Peyer's patch (tissue), 4 donors: ENCODE measurements around the gene IQSEC3. TPM values are rescaled to one million over a fixed set of nuclear protein-coding genes. Genes with fewer than 3 reads are reported as not detected.

ENCODE experiments used
- DNase-seq, 3 donors: peaks; one replicate each; pipeline ENCODE4 v3.0.0-alpha.2; 2017 to 2019
- H3K27ac ChIP-seq, 4 donors: fragments of 200-600 bp; sonication (generic); one replicate each; pipeline ENCODE4 v1.5.1; 2016 to 2019
- H3K27me3 ChIP-seq, 2 donors: fragments of 200-600 bp; sonication (generic); one replicate each; pipeline ENCODE4 v1.5.1; 2019
- H3K36me3 ChIP-seq, 3 donors: fragments of 200-600 bp; sonication (generic); one replicate each; pipeline ENCODE4 v1.5.1; 2016 to 2019
- H3K4me1 ChIP-seq, 4 donors: fragments of 200-600 bp; sonication (generic); one replicate each; pipeline ENCODE4 v1.5.1; 2016 to 2019
- H3K4me3 ChIP-seq, 4 donors: fragments of 200-600 bp; sonication (generic); 1 replicate in 3 of 4; 2 replicates in 1 of 4; pipeline ENCODE4 v1.5.1; 2016 to 2019; ENCODE audit warnings: mild to moderate bottlenecking in 1 of 4
- H3K9me3 ChIP-seq, 4 donors: fragments of 200-600 bp; sonication (generic); one replicate each; pipeline ENCODE4 v1.5.1; 2016 to 2019; ENCODE audit warnings: mild to moderate bottlenecking in 1 of 4
- POLR2A ChIP-seq, 2 donors: fragments of 450-650 bp; IDR thresholded peaks; one replicate each; pipeline ENCODE4 v1.5.1; 2017; ENCODE audit warnings: antibody characterized with exemption in 2 of 2, mild to moderate bottlenecking in 2 of 2, moderate library complexity in 2 of 2
- total RNA-seq, 4 donors: library from RNA; depleted of rRNA; stranded (reverse); fragments of >200 nt; gene quantifications; one replicate each; pipeline ENCODE4 v1.1.0, GENCODE V29; 2016
- TF ChIP-seq, protein P1 (sequence below), 6 experiments: fragments of 450-650 bp in 4 of 6; fragments of 200-600 bp in 2 of 6; sonication (generic) in 1 of 6; IDR thresholded peaks; one replicate each; pipeline ENCODE4 v1.5.1; 2017 to 2019; ENCODE audit warnings: antibody characterized with exemption in 6 of 6, mild to moderate bottlenecking in 3 of 6, moderate library complexity in 1 of 6

Gene IQSEC3
- total RNA-seq, 4 donors from 2014 or later, result 0.35 to 3.3 (median 0.58) TPM

GRCh38 chr12:179131-179884 is 112.7 kb downstream of the IQSEC3 start:
- H3K27me3 ChIP-seq, result no peaks in the 10 kb centered on the region
- peak in 1 of 3 donors; percentile 52 for DNase-seq
- no peaks in the 10 kb centered on the region for H3K36me3 ChIP-seq

GRCh38 chr12:179885-180284 is 113.3 kb downstream of the IQSEC3 start:
- Histone ChIP-seq H3K9me3 (no peaks in the 10 kb centered on the region), H3K27ac (no peak overlapping the region), H3K27me3 (no peaks in the 10 kb centered on the region)

More at GRCh38 chr12:179131-179884, 112.7 kb downstream of the IQSEC3 start:
- TF ChIP-seq, protein P1, sequence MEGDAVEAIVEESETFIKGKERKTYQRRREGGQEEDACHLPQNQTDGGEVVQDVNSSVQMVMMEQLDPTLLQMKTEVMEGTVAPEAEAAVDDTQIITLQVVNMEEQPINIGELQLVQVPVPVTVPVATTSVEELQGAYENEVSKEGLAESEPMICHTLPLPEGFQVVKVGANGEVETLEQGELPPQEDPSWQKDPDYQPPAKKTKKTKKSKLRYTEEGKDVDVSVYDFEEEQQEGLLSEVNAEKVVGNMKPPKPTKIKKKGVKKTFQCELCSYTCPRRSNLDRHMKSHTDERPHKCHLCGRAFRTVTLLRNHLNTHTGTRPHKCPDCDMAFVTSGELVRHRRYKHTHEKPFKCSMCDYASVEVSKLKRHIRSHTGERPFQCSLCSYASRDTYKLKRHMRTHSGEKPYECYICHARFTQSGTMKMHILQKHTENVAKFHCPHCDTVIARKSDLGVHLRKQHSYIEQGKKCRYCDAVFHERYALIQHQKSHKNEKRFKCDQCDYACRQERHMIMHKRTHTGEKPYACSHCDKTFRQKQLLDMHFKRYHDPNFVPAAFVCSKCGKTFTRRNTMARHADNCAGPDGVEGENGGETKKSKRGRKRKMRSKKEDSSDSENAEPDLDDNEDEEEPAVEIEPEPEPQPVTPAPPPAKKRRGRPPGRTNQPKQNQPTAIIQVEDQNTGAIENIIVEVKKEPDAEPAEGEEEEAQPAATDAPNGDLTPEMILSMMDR (IDR thresholded peaks at IDR 0.05), result no peak
- no peak for TF ChIP-seq POLR2A (IDR thresholded peaks at IDR 0.05)
- peaks cover 0 to 32% (median 6%) of the 10 kb centered on the region in 4 donors for H3K4me1 ChIP-seq
- no peak overlapping the region for H3K4me3 ChIP-seq
- no peaks in the 10 kb centered on the region for H3K9me3 ChIP-seq
- H3K27ac ChIP-seq, result no peak overlapping the region

DNA sequence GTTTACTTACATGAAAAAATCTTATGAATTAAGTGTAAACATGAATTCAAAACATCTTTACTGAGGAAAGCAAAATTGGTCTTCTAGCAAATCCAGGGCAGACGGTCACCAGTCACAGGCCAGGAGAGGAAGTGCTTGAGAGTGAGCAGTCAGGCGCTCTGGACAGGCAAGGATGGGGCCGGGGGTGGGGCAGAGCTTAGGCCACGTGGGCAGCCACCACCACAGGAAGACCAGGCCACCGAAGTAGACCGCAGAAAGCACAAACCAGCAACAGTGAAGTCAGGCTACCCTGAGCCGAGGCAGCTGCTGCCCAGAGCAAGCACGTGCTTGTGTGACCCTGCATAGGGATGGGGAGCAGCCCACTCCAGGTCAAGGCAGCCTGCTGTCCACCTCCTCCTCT is 113.9 kb downstream of the IQSEC3 start:
- no peak overlapping the region for H3K27ac ChIP-seq
- TF ChIP-seq, protein P1 (IDR thresholded peaks at IDR 0.05), result no peak
- TF ChIP-seq POLR2A (IDR thresholded peaks at IDR 0.05), result no peak
- H3K4me1 ChIP-seq, result peaks cover 0 to 21% (median 6%) of the 10 kb centered on the region in 4 donors
- H3K36me3 ChIP-seq, result no peaks in the 10 kb centered on the region
- no peaks in the 10 kb centered on the region for H3K27me3 ChIP-seq
- peak in 2 of 3 donors; percentile 33 to 64 for DNase-seq
- H3K4me3 ChIP-seq, result no peak overlapping the region
- H3K9me3 ChIP-seq, result no peaks in the 10 kb centered on the region

More at GRCh38 chr12:179885-180284, 113.3 kb downstream of the IQSEC3 start:
- H3K36me3 ChIP-seq, result no peaks in the 10 kb centered on the region
- peaks cover 0 to 26% (median 6%) of the 10 kb centered on the region in 4 donors for H3K4me1 ChIP-seq
- no peak for TF ChIP-seq POLR2A (IDR thresholded peaks at IDR 0.05)
- no peak overlapping the region for H3K4me3 ChIP-seq
- DNase-seq, result no peak

- DNase-seq, result no peak
- Histone ChIP-seq H3K4me1 (peaks cover 0 to 6% (median 0%) of the 10 kb centered on the region in 4 donors), H3K36me3 (no peaks in the 10 kb centered on the region), H3K27me3 (no peaks in the 10 kb centered on the region), H3K27ac (no peak overlapping the region), H3K4me3 (no peak overlapping the region), H3K9me3 (no peaks in the 10 kb centered on the region)
- no peak for TF ChIP-seq POLR2A (IDR thresholded peaks at IDR 0.05)
- TF ChIP-seq, protein P1 (IDR thresholded peaks at IDR 0.05), result no peak
Measured at GRCh38 chr12:181921-182320, 115.4 kb downstream of the IQSEC3 start.

DNA sequence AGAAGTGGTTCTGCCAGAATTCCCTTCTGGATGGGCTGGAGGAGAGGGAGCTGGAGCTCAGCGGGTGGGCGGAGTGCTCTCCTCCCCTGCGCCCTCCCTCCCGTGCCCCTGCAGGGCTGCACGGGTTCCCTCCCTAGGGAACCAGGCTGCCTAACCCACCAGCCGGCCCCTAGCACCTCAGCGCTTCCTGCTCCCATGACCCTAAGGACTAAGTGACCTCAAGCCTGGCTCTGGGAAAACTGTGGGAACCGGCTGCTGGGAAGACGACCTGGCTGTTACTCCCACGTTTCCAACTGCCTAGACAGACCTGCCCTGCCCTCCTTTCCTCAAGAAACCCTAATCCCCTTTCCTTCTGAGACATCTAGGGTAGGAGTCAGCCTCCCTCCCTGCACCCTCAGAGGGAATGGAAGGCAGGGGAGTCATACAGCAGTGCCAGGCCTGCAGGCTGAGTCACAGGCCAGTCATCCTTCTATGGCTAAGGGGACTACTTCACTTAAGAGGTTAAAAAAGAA is 115.9 kb downstream of the IQSEC3 start:
- Histone ChIP-seq H3K4me1 (peaks cover 0 to 1% (median 0%) of the 10 kb centered on the region in 4 donors), H3K9me3 (no peaks in the 10 kb centered on the region), H3K36me3 (no peaks in the 10 kb centered on the region), H3K27ac (no peak overlapping the region), H3K4me3 (no peak overlapping the region), H3K27me3 (no peaks in the 10 kb centered on the region)
- no peak for DNase-seq
- no peak for TF ChIP-seq POLR2A (IDR thresholded peaks at IDR 0.05)
- TF ChIP-seq, protein P1 (IDR thresholded peaks at IDR 0.05), result no peak
